K562 (cell line): Measurements from ENCODE around the gene DDX5. TPM values are rescaled to one million over a fixed set of nuclear protein-coding genes. Genes with fewer than 3 reads are reported as not detected.
A peak's percentile ranks its signal among the peaks of the same experiment; 100 is the strongest.

Experiments
- ASH1L ChIP-seq: fragments of 450-650 bp; IDR thresholded peaks from 2 replicates; pipeline ENCODE4 v1.6.1; 2018; ENCODE audit warnings: borderline replicate concordance, mild to moderate bottlenecking, low read depth; ENCODE audit not compliant: partially characterized antibody
- BRD9 ChIP-seq: fragments of 450-650 bp; IDR thresholded peaks from 2 replicates; pipeline ENCODE4 v1.6.1; 2018; ENCODE audit warnings: low read depth; ENCODE audit not compliant: partially characterized antibody
- C11orf30 ChIP-seq: fragments of 450-650 bp; IDR thresholded peaks from 2 replicates; pipeline ENCODE4 v1.6.1; 2016; ENCODE audit warnings: low read depth, mild to moderate bottlenecking
- CHD4 ChIP-seq: fragments of 200-600 bp; sonication (generic); IDR thresholded peaks from 3 replicates; pipeline ENCODE4 v1.6.1; 2012; ENCODE audit warnings: low read depth, mild to moderate bottlenecking, mixed read lengths, low read length, inconsistent platforms; ENCODE audit not compliant: insufficient read depth, insufficient replicate concordance, poor library complexity, severe bottlenecking
- HLTF ChIP-seq: fragments of 450-650 bp; IDR thresholded peaks from 2 replicates; pipeline ENCODE4 v1.6.1; 2016
- KAT2B ChIP-seq: IDR thresholded peaks from one replicate; pipeline ENCODE4 v1.6.1; 2012; ENCODE audit warnings: low read depth, mild to moderate bottlenecking, control low read depth, inconsistent platforms, low read length, moderate library complexity
- KAT7 ChIP-seq: sonication (generic); formaldehyde crosslinking; IDR thresholded peaks from 2 replicates; pipeline ENCODE4 v1.8.0; 2022; ENCODE audit warnings: missing genetic modification reagents, mild to moderate bottlenecking, borderline replicate concordance
- MEF2D ChIP-seq: conservative IDR thresholded peaks from 2 replicates; pipeline ENCODE4 v1.6.1; 2016; ENCODE audit warnings: low read depth, missing genetic modification characterization, missing compliant biosample characterization
- MTA3 ChIP-seq: fragments of 450-650 bp; formaldehyde crosslinking; IDR thresholded peaks from 2 replicates; pipeline ENCODE4 v1.6.1; 2017; ENCODE audit warnings: mild to moderate bottlenecking, borderline replicate concordance
- NONO ChIP-seq, 2 experiments: fragments of 200-400 bp in 1 of 2; fragments of 450-650 bp in 1 of 2; formaldehyde crosslinking in 1 of 2; IDR thresholded peaks; 2 replicates each; pipeline ENCODE4 v1.6.1; 2017; ENCODE audit warnings: low read depth in 2 of 2, mild to moderate bottlenecking in 2 of 2, moderate library complexity in 2 of 2, low read length in 1 of 2
- PHB2 ChIP-seq: fragments of 450-650 bp; IDR thresholded peaks from 2 replicates; pipeline ENCODE4 v1.6.1; 2017; ENCODE audit warnings: low read depth
- POLR2G ChIP-seq: fragments of 200-400 bp; formaldehyde crosslinking; IDR thresholded peaks from 2 replicates; pipeline ENCODE4 v1.6.1; 2017; ENCODE audit warnings: low read depth, mild to moderate bottlenecking, antibody characterized with exemption, low read length, moderate library complexity
- PRPF4 ChIP-seq: fragments of 200-400 bp; formaldehyde crosslinking; IDR thresholded peaks from one replicate; pipeline ENCODE4 v1.6.1; 2017; ENCODE audit warnings: low read length, low read depth, mild to moderate bottlenecking; ENCODE audit not compliant: insufficient read depth, poor library complexity, severe bottlenecking
- RUNX1 ChIP-seq: sonication (generic); IDR thresholded peaks from 2 replicates; pipeline ENCODE4 v1.6.1; 2016; ENCODE audit warnings: antibody characterized with exemption, low read depth
- SIN3A ChIP-seq, 2 experiments: fragments of 150-350 bp in 1 of 2; IDR thresholded peaks; 2 replicates each; pipeline ENCODE4 v1.6.1; 2011 to 2016; ENCODE audit warnings: borderline replicate concordance in 2 of 2, low read depth in 2 of 2, low read length in 2 of 2, mild to moderate bottlenecking in 2 of 2, moderate library complexity in 2 of 2; ENCODE audit not compliant: control insufficient read depth in 1 of 2
- SMARCA4 ChIP-seq: fragments of 450-650 bp; IDR thresholded peaks from 2 replicates; pipeline ENCODE4 v1.6.1; 2016
- SRSF9 ChIP-seq: fragments of 200-400 bp; formaldehyde crosslinking; IDR thresholded peaks from 2 replicates; pipeline ENCODE4 v1.6.1; 2017; ENCODE audit warnings: low read depth, low read length, borderline replicate concordance
- TAF15 ChIP-seq: fragments of 200-400 bp; formaldehyde crosslinking; IDR thresholded peaks from 2 replicates; pipeline ENCODE4 v1.6.1; 2017; ENCODE audit warnings: mild to moderate bottlenecking, low read depth, low read length, moderate library complexity
- ZBTB49 ChIP-seq: sonication (generic); formaldehyde crosslinking; IDR thresholded peaks from 2 replicates; pipeline ENCODE4 v1.8.0; 2022; ENCODE audit warnings: missing genetic modification reagents, mild to moderate bottlenecking, borderline replicate concordance
- ZNF41 ChIP-seq: fragments of 250-450 bp; sonication (Bioruptor Pico); conservative IDR thresholded peaks from 2 replicates; pipeline ENCODE4 v1.4.0; 2020; ENCODE audit warnings: mild to moderate bottlenecking
- ZNF507 ChIP-seq: conservative IDR thresholded peaks from 2 replicates; pipeline ENCODE4 v1.6.1; 2017; ENCODE audit warnings: missing genetic modification characterization, missing compliant biosample characterization
- ZNF76 ChIP-seq: fragments of 250-450 bp; sonication (Bioruptor Pico); IDR thresholded peaks from 2 replicates; pipeline ENCODE4 v1.4.0; 2020; ENCODE audit warnings: mild to moderate bottlenecking, moderate library complexity, borderline replicate concordance
- polyA plus RNA-seq, 8 experiments: library from polyadenylated mRNA; depleted of rRNA in 4 of 8; stranded (reverse) in 5 of 8; unstranded in 3 of 8; fragments of >200 nt; fragmentation: Nextera tagmentation in 2 of 8; fragmentation: Illumina TruSeq in 1 of 8; extraction: Ambion mirVana in 2 of 8; extraction: Trizol in 1 of 8; gene quantifications; 2 replicates each; pipeline versions ENCODE4 v1.2.1 to v1.2.3, GENCODE V29; 2011 to 2014; ENCODE audit warnings: inconsistent platforms in 1 of 8, missing spikeins in 1 of 8
- total RNA-seq, 7 experiments: library from RNA; depleted of rRNA in 6 of 7; stranded (reverse); fragments of >200 nt in 6 of 7; fragmentation: Illumina TruSeq in 2 of 7; extraction: Trizol in 2 of 7; gene quantifications; 2 replicates each; pipeline versions ENCODE4 v1.2.1 to v1.2.3, GENCODE V29; 2011 to 2021; ENCODE audit warnings: low replicate concordance in 1 of 7
- TF ChIP-seq, protein P1 (sequence below): sonication (generic); formaldehyde crosslinking; IDR thresholded peaks from 2 replicates; pipeline ENCODE4 v1.8.0; 2022; ENCODE audit warnings: missing genetic modification reagents, mild to moderate bottlenecking, moderate library complexity, borderline replicate concordance

Gene DDX5
- total and polyA plus RNA-seq, 9 of the 15 experiments (the other 6 are each of a cell fraction or from before 2014, with no cell fraction given): 306 to 1,639 (median 604) TPM

GRCh38 chr17:64505340-64506200 is 519 bp downstream of the DDX5 start (continued):
- TF ChIP-seq CHD4 (no peak), BRD9 (peak; percentile 27), MTA3 (peak; percentile 35; the same call in 1 of the 2 replicates), KAT2B (no peak), C11orf30 (peak; percentile 41; the same call in 1 of the 2 replicates), TAF15 (peak; percentile 87; the same call in 1 of the 2 replicates), ZNF41 (CRISPR knock-in tag) (0 out of 2 replicates have a peak, but pooled peaks have one; percentile 26), PHB2 (0 out of 2 replicates have a peak, but pooled peaks have one; percentile 13), KAT7 (CRISPR knock-in tag) (peak; percentile 37), NONO (IDR thresholded peaks at IDR 0.05; ENCODE audit: low read depth in 2 of 2, low read length in 1 of 2) (peak in 1 of 2 experiments; percentile 64; a peak in 2 of 4 replicates), ASH1L (no peak), ZBTB49 (CRISPR knock-in tag) (no peak), SRSF9 (no peak), POLR2G (peak; percentile 89), RUNX1 (0 out of 2 replicates have a peak, but pooled peaks have one; percentile 25), ZNF507 (tag) (no peak), HLTF (peak; percentile 56; the same call in 1 of the 2 replicates), PRPF4 (peak; percentile 93), SMARCA4 (no peak), MEF2D (tag) (0 out of 2 replicates have a peak, but pooled peaks have one; percentile 21), ZNF76 (CRISPR knock-in tag) (no peak), SIN3A (IDR thresholded peaks at IDR 0.05; ENCODE audit: borderline replicate concordance in 2 of 2, control insufficient read depth in 1 of 2, low read depth in 2 of 2, low read length in 2 of 2) (peak in 1 of 2 experiments; percentile 64; a peak in 1 of 4 replicates)
- TF ChIP-seq, protein P1, sequence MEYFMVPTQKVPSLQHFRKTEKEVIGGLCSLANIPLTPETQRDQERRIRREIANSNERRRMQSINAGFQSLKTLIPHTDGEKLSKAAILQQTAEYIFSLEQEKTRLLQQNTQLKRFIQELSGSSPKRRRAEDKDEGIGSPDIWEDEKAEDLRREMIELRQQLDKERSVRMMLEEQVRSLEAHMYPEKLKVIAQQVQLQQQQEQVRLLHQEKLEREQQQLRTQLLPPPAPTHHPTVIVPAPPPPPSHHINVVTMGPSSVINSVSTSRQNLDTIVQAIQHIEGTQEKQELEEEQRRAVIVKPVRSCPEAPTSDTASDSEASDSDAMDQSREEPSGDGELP (CRISPR knock-in tag): peak; percentile 51; the same call in 1 of the 2 replicates
